ENCODE results near the gene METTL9. TPM values are rescaled to one million over a fixed set of nuclear protein-coding genes. Genes with fewer than 3 reads are reported as not detected.
A peak's percentile ranks its signal among the peaks of the same experiment; 100 is the strongest.

Gene METTL9
- total and polyA plus RNA-seq, 2 of the 13 experiments (the other 11 are each of a cell fraction or from before 2014, with no cell fraction given) = 123 to 204 TPM

- TF ChIP-seq AKNA (CRISPR knock-in tag; IDR thresholded peaks at IDR 0.05; ENCODE audit: borderline replicate concordance) (no peak), ZNF598 (CRISPR knock-in tag; IDR thresholded peaks at IDR 0.05; ENCODE audit: borderline replicate concordance) (0 out of 2 replicates have a peak, but pooled peaks have one; percentile 66), HMGXB3 (CRISPR knock-in tag; IDR thresholded peaks at IDR 0.05; ENCODE audit: borderline replicate concordance) (0 out of 2 replicates have a peak, but pooled peaks have one; percentile 80), CREB3 (CRISPR knock-in tag; IDR thresholded peaks at IDR 0.05) (no peak), ZNF205 (CRISPR knock-in tag; IDR thresholded peaks at IDR 0.05) (peak; percentile 96), ZNF367 (CRISPR knock-in tag; IDR thresholded peaks at IDR 0.05; ENCODE audit: borderline replicate concordance) (no peak), THAP11 (CRISPR knock-in tag; IDR thresholded peaks at IDR 0.05) (0 out of 2 replicates have a peak, but pooled peaks have one; percentile 40), ZNF780A (CRISPR knock-in tag; IDR thresholded peaks at IDR 0.05) (no peak), ATM (IDR thresholded peaks at IDR 0.05; ENCODE audit: borderline replicate concordance) (no peak)
- TF ChIP-seq, protein P1, sequence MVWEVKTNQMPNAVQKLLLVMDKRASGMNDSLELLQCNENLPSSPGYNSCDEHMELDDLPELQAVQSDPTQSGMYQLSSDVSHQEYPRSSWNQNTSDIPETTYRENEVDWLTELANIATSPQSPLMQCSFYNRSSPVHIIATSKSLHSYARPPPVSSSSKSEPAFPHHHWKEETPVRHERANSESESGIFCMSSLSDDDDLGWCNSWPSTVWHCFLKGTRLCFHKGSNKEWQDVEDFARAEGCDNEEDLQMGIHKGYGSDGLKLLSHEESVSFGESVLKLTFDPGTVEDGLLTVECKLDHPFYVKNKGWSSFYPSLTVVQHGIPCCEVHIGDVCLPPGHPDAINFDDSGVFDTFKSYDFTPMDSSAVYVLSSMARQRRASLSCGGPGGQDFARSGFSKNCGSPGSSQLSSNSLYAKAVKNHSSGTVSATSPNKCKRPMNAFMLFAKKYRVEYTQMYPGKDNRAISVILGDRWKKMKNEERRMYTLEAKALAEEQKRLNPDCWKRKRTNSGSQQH (CRISPR knock-in tag; IDR thresholded peaks at IDR 0.05; ENCODE audit: low read depth) = no peak
- TF ChIP-seq, protein P2, sequence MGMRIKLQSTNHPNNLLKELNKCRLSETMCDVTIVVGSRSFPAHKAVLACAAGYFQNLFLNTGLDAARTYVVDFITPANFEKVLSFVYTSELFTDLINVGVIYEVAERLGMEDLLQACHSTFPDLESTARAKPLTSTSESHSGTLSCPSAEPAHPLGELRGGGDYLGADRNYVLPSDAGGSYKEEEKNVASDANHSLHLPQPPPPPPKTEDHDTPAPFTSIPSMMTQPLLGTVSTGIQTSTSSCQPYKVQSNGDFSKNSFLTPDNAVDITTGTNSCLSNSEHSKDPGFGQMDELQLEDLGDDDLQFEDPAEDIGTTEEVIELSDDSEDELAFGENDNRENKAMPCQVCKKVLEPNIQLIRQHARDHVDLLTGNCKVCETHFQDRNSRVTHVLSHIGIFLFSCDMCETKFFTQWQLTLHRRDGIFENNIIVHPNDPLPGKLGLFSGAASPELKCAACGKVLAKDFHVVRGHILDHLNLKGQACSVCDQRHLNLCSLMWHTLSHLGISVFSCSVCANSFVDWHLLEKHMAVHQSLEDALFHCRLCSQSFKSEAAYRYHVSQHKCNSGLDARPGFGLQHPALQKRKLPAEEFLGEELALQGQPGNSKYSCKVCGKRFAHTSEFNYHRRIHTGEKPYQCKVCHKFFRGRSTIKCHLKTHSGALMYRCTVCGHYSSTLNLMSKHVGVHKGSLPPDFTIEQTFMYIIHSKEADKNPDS (CRISPR knock-in tag; IDR thresholded peaks at IDR 0.05) = no peak
Measured at GRCh38 chr16:21565861-21566669, 33.3 kb upstream of the METTL9 start (continued).

All from HepG2 (cell line).